B cell (primary cell): ENCODE results near the gene HSPBAP1. TPM values are rescaled to one million over a fixed set of nuclear protein-coding genes. Genes with fewer than 3 reads are reported as not detected.

Source experiments
- ATAC-seq: fragments of 200-7000 bp; cut with Tn5 transposase; one replicate; pipeline ENCODE4 v1.10.0; 2021; ENCODE audit warnings: low read depth, mild to moderate bottlenecking, moderate number of reproducible peaks, moderate library complexity
- CTCF ChIA-PET: fragments of 350-600 bp; sonication (Branson Sonifier 250); formaldehyde crosslinking; loops from one replicate; lab custom pipeline; 2021; ENCODE audit warnings: antibody characterized with exemption, inconsistent platforms; lab: Charles Lee
- POLR2A ChIA-PET: fragments of 350-600 bp; sonication (Branson Sonifier 250); formaldehyde crosslinking; loops from one replicate; lab custom pipeline; 2021; ENCODE audit warnings: antibody characterized with exemption; lab: Charles Lee
- DNase-seq: peaks from one replicate; pipeline ENCODE4 v3.0.0; 2013
- H2AFZ ChIP-seq: 2 replicates; pipeline ENCODE4 v1.6.1; 2012; ENCODE audit warnings: mild to moderate bottlenecking, low read depth, low read length; ENCODE audit not compliant: insufficient read depth, poor library complexity, severe bottlenecking
- H3K27ac ChIP-seq, 2 donors: 1 replicate in 1 of 2; 2 replicates in 1 of 2; pipeline ENCODE4 v1.5.1; 2012 to 2013; ENCODE audit warnings: low read length in 2 of 2, mild to moderate bottlenecking in 2 of 2, moderate library complexity in 1 of 2
- H3K27me3 ChIP-seq, 4 experiments: fragments of 200-600 bp in 1 of 4; sonication (generic) in 1 of 4; replicated peaks in 1 of 4; 1 replicate in 2 of 4; 2 replicates in 2 of 4; pipeline versions ENCODE4 v1.6.1 to v1.7.0; 2013 to 2016; ENCODE audit warnings: low read length in 3 of 4, mild to moderate bottlenecking in 2 of 4, mixed read lengths in 1 of 4, moderate library complexity in 1 of 4; ENCODE audit not compliant: insufficient read depth in 4 of 4, control insufficient read depth in 3 of 4; ENCODE audit errors: control extremely low read depth in 1 of 4
- H3K36me3 ChIP-seq, 2 experiments: replicated peaks in 1 of 2; 1 replicate in 1 of 2; 2 replicates in 1 of 2; pipeline versions ENCODE4 v1.6.1 to v1.7.1; 2013; ENCODE audit warnings: low read length in 1 of 2; ENCODE audit not compliant: insufficient read depth in 2 of 2, control insufficient read depth in 1 of 2; ENCODE audit errors: control extremely low read depth in 1 of 2, extremely low read depth in 1 of 2
- H3K4me1 ChIP-seq, 2 donors: fragments of 200-600 bp in 1 of 2; sonication (generic) in 1 of 2; 1 replicate in 1 of 2; 2 replicates in 1 of 2; pipeline versions ENCODE4 v1.5.1 to v1.6.1; 2013 to 2017; ENCODE audit warnings: low read length in 2 of 2; ENCODE audit not compliant: control insufficient read depth in 2 of 2, insufficient read depth in 2 of 2
- H3K4me2 ChIP-seq: replicated peaks from 2 replicates; pipeline ENCODE3; 2012; ENCODE audit warnings: mild to moderate bottlenecking, low read depth, low read length; ENCODE audit not compliant: poor library complexity, severe bottlenecking
- H3K4me3 ChIP-seq, 5 experiments: fragments of 200-600 bp in 1 of 5; sonication (generic) in 1 of 5; 1 replicate in 3 of 5; 2 replicates in 2 of 5; pipeline versions ENCODE4 v1.5.1 to v1.7.0; 2011 to 2016; ENCODE audit warnings: low read length in 4 of 5, mild to moderate bottlenecking in 4 of 5, low read depth in 2 of 5, control low read depth in 1 of 5, moderate library complexity in 1 of 5; ENCODE audit not compliant: insufficient read depth in 1 of 5; ENCODE audit errors: control extremely low read depth in 1 of 5, extremely low read depth in 1 of 5
- H3K79me2 ChIP-seq: fragments of 200-600 bp; sonication (generic); one replicate; pipeline ENCODE4 v1.6.0; 2016; ENCODE audit warnings: low read length; ENCODE audit not compliant: control insufficient read depth, insufficient read depth
- H3K9ac ChIP-seq: fragments of 200-600 bp; sonication (generic); 2 replicates; pipeline ENCODE4 v1.6.1; 2017; ENCODE audit warnings: mild to moderate bottlenecking, low read length, moderate library complexity
- H3K9me3 ChIP-seq, 3 donors: one replicate each; pipeline versions ENCODE4 v1.6.1 to v1.7.1; 2013; ENCODE audit warnings: low read length in 2 of 3; ENCODE audit not compliant: control insufficient read depth in 2 of 3, insufficient read depth in 1 of 3; ENCODE audit errors: control extremely low read depth in 1 of 3
- H4K20me1 ChIP-seq: 2 replicates; pipeline ENCODE4 v1.6.0; 2012; ENCODE audit warnings: mild to moderate bottlenecking, low read length; ENCODE audit not compliant: insufficient read depth, control insufficient read depth, poor library complexity, severe bottlenecking
- H3K27ac Mint-ChIP-seq: one replicate; pipeline ENCODE4 v1.8.0; 2021; ENCODE audit warnings: mixed read lengths
- H3K27me3 Mint-ChIP-seq: one replicate; pipeline ENCODE4 v1.8.0; 2021; ENCODE audit warnings: mixed read lengths
- H3K4me1 Mint-ChIP-seq: one replicate; pipeline ENCODE4 v1.8.0; 2021; ENCODE audit warnings: mixed read lengths
- H3K4me3 Mint-ChIP-seq: one replicate; pipeline ENCODE4 v1.8.0; 2021; ENCODE audit warnings: mixed read lengths
- H3K9me3 Mint-ChIP-seq: one replicate; pipeline ENCODE4 v1.8.0; 2022; ENCODE audit warnings: mixed read lengths; ENCODE audit not compliant: insufficient read depth
- CTCF ChIP-seq: fragments of 200-600 bp; IDR thresholded peaks from one replicate; pipeline ENCODE4 v1.8.0; 2022; ENCODE audit warnings: antibody characterized with exemption, mild to moderate bottlenecking
- EZH2 ChIP-seq: IDR thresholded peaks from 2 replicates; pipeline ENCODE4 v1.6.1; 2012; ENCODE audit warnings: borderline replicate concordance, low read depth, mild to moderate bottlenecking, moderate library complexity, low read length; ENCODE audit not compliant: insufficient read depth, poor library complexity, severe bottlenecking
- WGBS: methylation state at CpG from one replicate; pipeline ENCODE4 v1.1.5; 2013; ENCODE audit warnings: missing lambda C conversion rate; ENCODE audit not compliant: insufficient coverage; 5-methylcytosine and 5-hydroxymethylcytosine counted together
- intact Hi-C: fragments of 100-400 bp; cut with micrococcal nuclease; formaldehyde crosslinking; loops from one replicate; pipeline ENCODE4 v1.10.0; 2022
- polyA plus RNA-seq: library from polyadenylated mRNA; depleted of rRNA; stranded (reverse); fragments of >200 nt; gene quantifications from 2 replicates; pipeline ENCODE4 v1.2.3, GENCODE V29; 2012
- total RNA-seq, 2 donors: library from RNA; stranded (reverse); fragments of 120-200 nt in 1 of 2; gene quantifications; 1 replicate in 1 of 2; 2 replicates in 1 of 2; pipeline versions ENCODE4 v1.2.3 to v1.2.4, GENCODE V29; 2013 to 2022

The HSPBAP1 gene
- total and polyA plus RNA-seq, 2 donors (not counting 1 experiment from before 2014, with no cell fraction given): 23.0 to 49.6 TPM

GRCh38 chr3:122705379-122705778 lies 88.3 kb downstream of the HSPBAP1 start:
- intact Hi-C loops: no loop called here
- Histone ChIP-seq H3K27ac (peak overlapping the region in 1 of 2 donors; percentile 59), H3K4me1 (peaks cover 23 to 31% of the 10 kb centered on the region in 2 donors), H3K36me3 (peaks cover 26 to 89% of the 10 kb centered on the region in 2 experiments), H3K9ac (no peak overlapping the region), H2AFZ (no peak overlapping the region), H3K4me3 (no peak overlapping the region), H3K9me3 (no peaks in the 10 kb centered on the region), H3K79me2 (peaks cover 89% of the 10 kb centered on the region), H3K27me3 (no peaks in the 10 kb centered on the region), H4K20me1 (no peaks in the 10 kb centered on the region), H3K4me2 (no peak overlapping the region)
- Mint-ChIP-seq H3K27ac (peak overlapping the region; percentile 37), H3K4me3 (no peak overlapping the region), H3K9me3 (no peaks in the 10 kb centered on the region), H3K27me3 (no peaks in the 10 kb centered on the region), H3K4me1 (peaks cover 64% of the 10 kb centered on the region)
- TF ChIP-seq EZH2: no peak
- TF ChIP-seq CTCF: no peak
- DNase-seq (no peak), ATAC-seq (no peak)
- WGBS: 88% methylated on average over 1 of the region's 1 CpG
- POLR2A ChIA-PET: no interaction called here
- CTCF ChIA-PET: interaction anchor here (1.0 kb wide), 2 partner anchors 16 to 146 kb away, joined by 3 to 5 read pairs; no protein-coding TSS in a partner anchor

GRCh38 chr3:122700193-122700592 lies 93.4 kb downstream of the HSPBAP1 start:
- no peak overlapping the region for H3K9ac ChIP-seq
- no peak for ATAC-seq
- no peak overlapping the region for H2AFZ ChIP-seq
- no peak for DNase-seq
- peak overlapping the region; percentile 84 to 95 for H3K27ac ChIP-seq
- H3K9me3 Mint-ChIP-seq: peaks cover 2% of the 10 kb centered on the region
- no peak overlapping the region for H3K4me2 ChIP-seq
- peak overlapping the region; percentile 10 for H3K4me3 Mint-ChIP-seq
- intact Hi-C loops: no loop called here
- H3K4me1 ChIP-seq: peaks cover 62 to 63% of the 10 kb centered on the region in 2 donors
- no peaks in the 10 kb centered on the region for H3K27me3 Mint-ChIP-seq
- no peaks in the 10 kb centered on the region for H4K20me1 ChIP-seq
- peaks cover 47 to 82% of the 10 kb centered on the region in 2 experiments for H3K36me3 ChIP-seq
- no CpG with 5 or more reads among the region's 2 CpGs for whole genome bisulfite sequencing
- peaks cover 0 to 3% (median 2%) of the 10 kb centered on the region in 3 donors for H3K9me3 ChIP-seq
- no peaks in the 10 kb centered on the region for H3K27me3 ChIP-seq
- TF ChIP-seq EZH2 (no peak), CTCF (no peak)
- ChIA-PET POLR2A (interaction anchor here (0.5 kb wide), 1 partner anchor 88 kb away, joined by 4 read pairs; no protein-coding TSS in a partner anchor), CTCF (interaction anchor here (1.4 kb wide), 1 partner anchor 93 kb away, joined by 3 read pairs; the partner anchor contains the start of gene HSPBAP1)
- H3K4me3 ChIP-seq: no peak overlapping the region
- peak overlapping the region; percentile 74 for H3K27ac Mint-ChIP-seq
- peaks cover 92% of the 10 kb centered on the region for H3K79me2 ChIP-seq
- peaks cover 79% of the 10 kb centered on the region for H3K4me1 Mint-ChIP-seq
